G401 (cell line): ENCODE results near the gene OTUD5. TPM values are rescaled to one million over a fixed set of nuclear protein-coding genes. Genes with fewer than 3 reads are reported as not detected.

Source experiments
- DNase-seq: peaks from one replicate; pipeline ENCODE4 v3.0.0-alpha.2; 2015; ENCODE audit warnings: low spot score
- in situ Hi-C: cut with HindIII; loops from 2 replicates; pipeline ENCODE4 v1.10.0; 2016; ENCODE audit warnings: low sequenced_read_pairs, mixed read lengths
- total RNA-seq: library from RNA; depleted of rRNA; stranded (reverse); fragments of >200 nt; shearing (Covaris generic); gene quantifications from 2 replicates; pipeline ENCODE4 v1.2.3, GENCODE V29; 2014

The OTUD5 gene
- total RNA-seq, 1 experiment from 2014 or later: 75.2 TPM

DNA sequence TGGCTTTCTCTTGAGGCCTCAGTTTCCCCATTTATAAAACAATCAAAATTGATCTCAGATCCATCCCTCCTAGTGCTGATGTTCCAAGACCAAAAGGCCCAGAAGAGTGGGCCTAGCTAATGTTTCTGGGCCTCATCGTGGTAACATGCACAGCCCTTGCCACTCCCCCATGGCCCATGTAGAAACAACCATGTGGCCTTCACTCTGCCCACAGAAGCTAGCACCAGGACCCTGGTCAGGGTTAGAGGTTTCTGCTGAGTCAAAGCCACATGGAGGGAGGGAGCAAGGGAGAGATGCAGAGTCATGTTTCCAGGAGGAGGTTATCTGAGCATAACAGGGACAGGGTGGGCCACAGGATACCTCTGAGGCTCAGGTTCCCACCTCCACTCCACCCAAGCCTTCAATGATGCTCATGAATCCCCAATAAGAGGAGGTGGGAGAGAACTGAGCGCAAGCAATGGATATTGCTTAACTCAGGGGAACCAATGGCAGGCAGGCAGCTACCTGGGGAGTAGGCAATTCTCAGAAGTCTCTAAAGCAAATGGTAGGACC is 16.9 kb downstream of the OTUD5 start:
- in situ Hi-C loops: no loop called here
- no peak for DNase-seq

DNA sequence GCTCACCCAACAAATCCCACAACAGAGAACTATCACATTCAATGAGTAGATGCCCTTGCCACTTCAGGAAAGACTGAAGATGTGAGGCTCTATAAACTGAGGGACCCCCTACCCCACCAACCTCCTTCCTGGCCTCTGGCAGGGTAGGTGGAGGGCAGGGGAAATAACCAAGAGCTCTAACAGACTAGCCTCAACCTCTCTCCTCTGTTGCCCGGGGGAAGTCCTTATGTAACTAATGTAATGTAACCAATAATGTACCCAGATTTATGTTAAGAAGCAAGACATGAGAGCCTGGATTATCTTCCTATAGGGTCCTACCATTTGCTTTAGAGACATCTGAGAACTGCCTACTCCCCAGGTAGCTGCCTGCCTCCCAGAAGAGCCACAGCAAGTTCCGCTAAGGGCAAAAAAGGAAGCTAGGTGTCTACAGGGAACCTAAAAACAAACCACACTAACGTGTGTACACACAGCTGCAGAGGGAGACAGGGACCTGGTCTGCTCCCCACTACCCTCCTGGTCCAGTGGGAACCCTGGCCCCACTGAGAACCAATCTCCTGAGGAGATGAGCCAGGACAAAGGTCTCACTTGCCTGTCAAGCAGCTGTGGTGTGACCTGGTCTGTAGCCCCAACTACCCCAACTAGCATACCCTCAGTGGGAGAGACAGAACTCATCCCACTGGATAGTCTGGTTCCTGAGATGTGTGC is 17.7 kb downstream of the OTUD5 start:
- no peak for DNase-seq

GRCh38 chrX:48938721-48939425 is 18.5 kb downstream of the OTUD5 start:
- no peak for DNase-seq
- in situ Hi-C loops: no loop called here

More for the DNA sequence above, 17.7 kb downstream of the OTUD5 start:
- in situ Hi-C loops: no loop called here

DNA sequence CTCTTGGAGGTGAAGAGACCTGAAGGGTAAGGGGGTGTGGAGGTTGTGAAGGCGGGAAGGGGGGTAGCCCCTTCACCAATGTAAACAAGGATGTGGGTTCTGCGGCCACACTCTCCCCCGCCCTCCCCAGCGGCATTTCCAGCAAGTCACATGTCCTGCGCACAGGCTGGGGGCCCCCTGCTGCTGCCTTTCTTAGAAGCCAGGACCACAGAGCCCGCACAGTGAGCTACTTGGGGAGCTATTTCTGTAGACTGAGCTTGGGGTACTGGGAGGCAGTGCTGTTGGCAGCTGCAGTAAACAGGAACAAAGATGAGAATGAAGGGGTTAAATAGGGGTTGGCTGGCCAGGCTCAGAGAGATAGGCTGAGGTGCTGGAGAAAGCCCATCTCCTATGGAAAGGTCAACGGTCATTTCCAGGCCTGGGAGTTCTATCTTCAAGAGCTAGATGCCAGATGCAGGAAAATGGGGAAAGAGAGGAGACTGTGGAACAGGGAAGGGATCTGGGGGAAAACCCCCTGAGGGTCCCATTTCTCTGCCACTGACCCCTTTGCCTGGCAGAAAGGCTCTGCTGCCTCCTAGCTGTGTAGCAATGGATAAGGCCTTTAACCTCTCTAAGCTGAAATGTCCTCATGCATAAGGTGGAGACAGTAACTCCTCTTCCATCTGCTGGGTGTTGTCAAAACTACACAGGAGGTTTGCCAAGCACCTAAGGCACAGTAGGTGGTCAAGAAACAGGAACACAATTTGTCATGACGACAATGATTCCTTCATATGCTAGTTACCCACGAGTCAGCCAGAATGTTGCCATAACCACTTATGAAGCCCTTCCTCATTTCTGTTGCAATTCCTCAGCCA is 20.1 kb downstream of the OTUD5 start:
- peak; percentile 39 for DNase-seq
- in situ Hi-C loops: no loop called here

- in situ Hi-C loops: no loop called here
- no peak for DNase-seq
These were observed 20.9 kb downstream of the OTUD5 start for GRCh38 chrX:48936429-48937053.

GRCh38 chrX:48935301-48935670 is 22.1 kb downstream of the OTUD5 start:
- DNase-seq: no peak
- in situ Hi-C loops: no loop called here

DNA sequence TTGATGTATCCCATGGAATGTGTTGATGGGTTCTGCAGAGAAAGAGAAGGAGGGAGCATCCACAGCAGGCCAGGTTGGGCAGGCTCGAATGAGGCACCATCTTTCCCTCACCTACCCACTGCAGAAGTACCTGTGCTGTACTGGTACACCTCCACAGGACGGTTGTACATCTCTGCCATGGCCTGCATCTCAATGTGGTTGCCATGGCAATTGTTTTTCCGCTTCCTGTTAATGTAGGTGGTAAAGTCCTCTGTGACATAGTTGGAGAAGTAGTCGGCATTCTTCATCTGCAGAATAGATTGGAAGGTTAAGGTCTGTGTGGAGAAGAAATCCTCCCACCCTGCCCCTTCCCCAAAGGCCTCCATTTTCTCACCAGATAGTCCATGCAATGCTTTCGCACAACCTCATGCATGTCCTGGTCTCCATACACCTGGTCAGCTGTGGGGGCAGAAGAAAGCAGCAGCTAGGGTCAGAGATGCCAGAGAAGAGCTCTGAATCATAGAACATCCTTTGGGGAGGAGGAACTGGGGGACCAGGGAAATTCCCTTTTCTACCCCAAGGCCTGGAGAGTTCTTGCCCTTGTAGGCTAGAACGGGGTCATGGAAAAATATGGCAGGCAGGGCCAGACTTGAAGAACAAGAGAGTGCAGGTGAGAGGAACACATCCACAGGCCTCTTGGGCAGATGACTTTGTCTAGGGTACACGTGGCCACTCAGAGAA is 22.7 kb downstream of the OTUD5 start:
- DNase-seq: no peak
- in situ Hi-C loops: no loop called here

DNA sequence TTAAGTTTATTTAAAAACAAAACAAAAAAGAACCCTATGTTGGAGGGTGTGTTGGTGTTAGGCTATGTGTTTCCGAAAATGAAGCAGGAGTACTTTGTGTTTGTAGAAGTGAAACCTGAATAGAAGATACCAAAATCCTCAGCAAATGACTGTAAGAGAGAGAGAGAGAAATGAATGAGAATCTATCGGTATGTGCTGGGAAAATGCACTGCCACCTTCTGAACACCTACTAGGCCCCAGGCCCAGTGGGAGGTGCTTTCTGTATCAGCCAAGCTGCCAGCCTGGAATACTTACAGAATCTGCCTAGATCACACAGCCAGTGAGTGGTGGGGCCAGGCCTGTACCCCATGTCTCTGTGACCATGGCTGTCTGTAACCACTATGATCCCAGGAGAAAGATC is 23.6 kb downstream of the OTUD5 start:
- DNase-seq: no peak

GRCh38 chrX:48927736-48928382 is 29.5 kb downstream of the OTUD5 start:
- in situ Hi-C loops: no loop called here
- DNase-seq: no peak

More for the DNA sequence above, 23.6 kb downstream of the OTUD5 start:
- in situ Hi-C loops: no loop called here

DNA sequence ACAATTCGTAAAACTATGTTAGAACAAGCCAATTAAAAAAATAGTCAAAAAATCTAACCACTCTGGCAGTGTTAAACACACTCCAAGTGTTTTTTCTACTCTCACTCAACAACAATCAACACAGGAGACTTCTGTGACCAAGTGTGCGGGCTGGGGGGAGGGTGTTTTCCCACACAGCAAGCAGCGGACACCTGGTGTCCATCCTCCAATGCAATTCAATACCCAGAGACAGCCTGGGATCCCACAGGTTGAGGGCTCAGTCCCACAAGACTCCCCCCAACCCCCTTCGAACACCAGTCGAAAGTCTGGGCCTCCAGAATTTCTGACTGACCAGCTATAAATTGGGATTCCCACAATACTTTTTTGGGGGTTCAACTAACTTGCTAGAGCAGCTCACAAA is 30.3 kb downstream of the OTUD5 start:
- in situ Hi-C loops: no loop called here
- no peak for DNase-seq

DNA sequence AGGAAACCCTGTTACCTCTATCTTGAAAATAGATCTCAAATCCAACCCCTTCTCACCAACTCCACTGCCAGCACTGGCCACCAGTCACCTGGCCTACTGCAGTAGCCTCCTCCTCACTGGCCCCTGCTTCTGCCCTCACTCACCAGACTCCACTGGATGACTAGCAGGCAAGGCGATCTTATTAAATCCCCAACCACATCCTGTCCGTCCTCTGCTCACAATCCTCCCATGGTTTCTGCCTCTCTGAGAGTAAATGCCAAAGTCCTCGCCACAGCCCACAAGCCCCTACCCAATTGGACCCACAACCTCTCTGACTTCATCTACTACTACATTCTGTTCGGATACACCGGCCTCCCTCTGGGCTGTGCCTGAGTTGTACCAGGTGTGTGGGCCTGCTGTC is 33.1 kb downstream of the OTUD5 start:
- in situ Hi-C loops: no loop called here
- no peak for DNase-seq

GRCh38 chrX:48923771-48924170 is 33.6 kb downstream of the OTUD5 start:
- no peak for DNase-seq
- in situ Hi-C loops: no loop called here

DNA sequence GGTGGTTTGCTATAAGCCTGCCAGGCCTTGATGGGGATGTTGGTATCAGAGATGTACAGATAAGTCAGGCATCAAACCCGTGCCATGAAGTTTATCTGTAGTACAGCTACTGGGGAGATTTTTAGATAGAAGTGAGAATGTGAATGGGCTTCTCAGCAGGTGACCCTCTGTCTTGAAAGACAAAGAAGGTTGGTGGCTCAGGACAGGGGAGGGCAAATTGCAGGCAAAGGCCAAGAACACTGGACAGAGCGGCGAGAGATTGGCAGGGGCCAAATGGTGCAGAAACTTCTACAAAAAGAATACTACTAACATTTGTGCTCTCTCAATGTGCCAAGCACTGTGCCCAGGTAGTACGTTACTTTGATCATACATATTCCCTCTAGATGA is 36.7 kb downstream of the OTUD5 start:
- in situ Hi-C loops: no loop called here
- DNase-seq: no peak

GRCh38 chrX:48919947-48920717 is 37.3 kb downstream of the OTUD5 start:
- in situ Hi-C loops: no loop called here

GRCh38 chrX:48919360-48919841 is 38.0 kb downstream of the OTUD5 start:
- in situ Hi-C loops: no loop called here
- no peak for DNase-seq

More at GRCh38 chrX:48919947-48920717, 37.3 kb downstream of the OTUD5 start:
- no peak for DNase-seq

DNA sequence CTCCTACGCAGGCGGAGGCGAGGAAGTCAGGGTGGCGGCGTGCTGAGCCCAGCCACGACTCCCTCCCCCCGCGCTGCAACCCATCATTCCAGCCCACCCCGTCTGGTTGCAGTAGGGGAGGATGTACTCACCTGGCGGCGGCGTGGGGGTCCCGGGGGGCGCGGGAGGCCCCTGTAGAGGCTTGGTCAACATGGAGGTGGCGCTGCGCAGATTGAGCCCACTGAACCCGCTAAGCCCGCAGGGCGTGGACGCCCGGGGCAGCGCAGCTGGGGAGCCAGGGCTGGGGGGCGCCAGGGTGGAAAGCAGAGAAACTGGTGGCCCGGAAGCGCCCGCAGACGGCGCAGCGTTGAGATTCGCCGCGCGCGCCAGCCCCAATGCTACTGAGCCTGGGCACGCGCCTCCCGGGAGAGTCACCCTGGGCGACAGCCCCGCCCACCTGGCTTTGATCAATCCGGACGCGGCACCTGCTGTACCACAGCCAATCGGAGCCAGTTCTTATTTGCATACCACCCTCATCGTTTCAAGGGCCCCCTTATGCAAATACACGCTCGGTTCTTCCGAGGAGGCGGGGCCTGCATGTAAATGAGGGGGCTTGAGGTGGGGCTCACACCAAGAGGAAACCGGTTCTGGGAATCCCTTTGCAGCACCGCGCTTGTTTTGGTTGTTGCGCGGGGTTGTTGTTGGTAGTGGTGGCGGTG is 38.6 kb downstream of the OTUD5 start, which contains the start of gene PIM2:
PIM2 (minus strand) TSS at position 382 of the 698 bp plus-strand sequence; CDS start at position 192, 190 bp downstream.
- DNase-seq: peak; percentile 96
- in situ Hi-C loops: no loop called here

- no peak for DNase-seq
- in situ Hi-C loops: no loop called here
These were observed 39.1 kb downstream of the OTUD5 start for GRCh38 chrX:48918301-48918642.
